Gastroesophageal sphincter (tissue), 3 donors: Measurements from ENCODE around the gene PIK3CA.

Experiments used
- EP300 ChIP-seq: sonication (generic); formaldehyde crosslinking; IDR thresholded peaks from one replicate; pipeline ENCODE4 v1.6.1; 2017; ENCODE audit warnings: antibody characterized with exemption, mild to moderate bottlenecking
- POLR2A ChIP-seq, 2 donors: fragments of 450-650 bp; IDR thresholded peaks; one replicate each; pipeline ENCODE4 v1.6.1; 2017; ENCODE audit warnings: antibody characterized with exemption in 2 of 2, mild to moderate bottlenecking in 2 of 2, moderate library complexity in 1 of 2
- TF ChIP-seq, protein P1 (sequence below), 4 experiments: fragments of 200-600 bp in 2 of 4; fragments of 450-650 bp in 2 of 4; sonication (generic) in 1 of 4; IDR thresholded peaks; one replicate each; pipeline ENCODE4 v1.5.1; 2017 to 2019; ENCODE audit warnings: antibody characterized with exemption in 4 of 4, mild to moderate bottlenecking in 2 of 4, moderate library complexity in 2 of 4

DNA sequence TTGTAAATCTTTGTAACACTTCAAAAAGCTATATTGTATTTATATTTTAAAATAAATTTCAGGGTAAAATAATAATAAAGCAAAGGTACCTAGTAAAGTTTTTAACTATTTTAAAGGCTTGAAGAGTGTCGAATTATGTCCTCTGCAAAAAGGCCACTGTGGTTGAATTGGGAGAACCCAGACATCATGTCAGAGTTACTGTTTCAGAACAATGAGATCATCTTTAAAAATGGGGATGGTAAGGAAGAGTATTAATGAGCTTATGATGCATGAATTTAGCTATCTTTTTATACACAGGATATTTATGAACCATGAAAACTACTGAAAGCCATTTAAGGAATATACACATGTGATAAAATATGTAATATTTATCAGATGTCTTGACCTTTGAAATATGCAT lies 76.4 kb downstream of the PIK3CA start:
- TF ChIP-seq, protein P1, sequence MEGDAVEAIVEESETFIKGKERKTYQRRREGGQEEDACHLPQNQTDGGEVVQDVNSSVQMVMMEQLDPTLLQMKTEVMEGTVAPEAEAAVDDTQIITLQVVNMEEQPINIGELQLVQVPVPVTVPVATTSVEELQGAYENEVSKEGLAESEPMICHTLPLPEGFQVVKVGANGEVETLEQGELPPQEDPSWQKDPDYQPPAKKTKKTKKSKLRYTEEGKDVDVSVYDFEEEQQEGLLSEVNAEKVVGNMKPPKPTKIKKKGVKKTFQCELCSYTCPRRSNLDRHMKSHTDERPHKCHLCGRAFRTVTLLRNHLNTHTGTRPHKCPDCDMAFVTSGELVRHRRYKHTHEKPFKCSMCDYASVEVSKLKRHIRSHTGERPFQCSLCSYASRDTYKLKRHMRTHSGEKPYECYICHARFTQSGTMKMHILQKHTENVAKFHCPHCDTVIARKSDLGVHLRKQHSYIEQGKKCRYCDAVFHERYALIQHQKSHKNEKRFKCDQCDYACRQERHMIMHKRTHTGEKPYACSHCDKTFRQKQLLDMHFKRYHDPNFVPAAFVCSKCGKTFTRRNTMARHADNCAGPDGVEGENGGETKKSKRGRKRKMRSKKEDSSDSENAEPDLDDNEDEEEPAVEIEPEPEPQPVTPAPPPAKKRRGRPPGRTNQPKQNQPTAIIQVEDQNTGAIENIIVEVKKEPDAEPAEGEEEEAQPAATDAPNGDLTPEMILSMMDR (IDR thresholded peaks at IDR 0.05) = no peak
- TF ChIP-seq POLR2A (IDR thresholded peaks at IDR 0.05) (no peak), EP300 (no peak)
